ENCODE data around the gene PPIF.

The PPIF gene

GRCh38 chr10:79322616-79323543 is 24.4 kb upstream of the PPIF start:
- H3K79me2 ChIP-seq (ENCODE audit: control insufficient read depth, low read length), result no peaks in the 10 kb centered on the region
- no peaks in the 10 kb centered on the region for H3K9me2 ChIP-seq (replicated peaks; ENCODE audit: control insufficient read depth, low read length)
- no peak overlapping the region for H3K4me2 ChIP-seq (ENCODE audit: low read length)
- no peaks in the 10 kb centered on the region for H3K9me3 ChIP-seq (ENCODE audit: control insufficient read depth, insufficient read depth, low read length)
- no peaks in the 10 kb centered on the region for H3K36me3 ChIP-seq (ENCODE audit: control insufficient read depth, low read length)
- no peak overlapping the region for H3K27ac ChIP-seq (ENCODE audit: low read depth, low read length)
- H4K20me1 ChIP-seq (ENCODE audit: control insufficient read depth, insufficient read depth, low read depth, low read length), result no peaks in the 10 kb centered on the region
- H3K4me3 ChIP-seq (ENCODE audit: low read length), result no peak overlapping the region
- no peaks in the 10 kb centered on the region for H3F3A ChIP-seq (ENCODE audit: control insufficient read depth, insufficient read depth)
- H3K4me1 ChIP-seq (ENCODE audit: control insufficient read depth, low read length), result peaks cover 2% of the 10 kb centered on the region
- H3K27me3 ChIP-seq (ENCODE audit: control insufficient read depth, low read length), result peaks cover 21% of the 10 kb centered on the region
- TF ChIP-seq CTCF (IDR thresholded peaks at IDR 0.05; ENCODE audit: low read depth, low read length, poor library complexity, severe bottlenecking), result no peak
- no peak for TF ChIP-seq EZH2phosphoT487 (IDR thresholded peaks at IDR 0.05; ENCODE audit: borderline replicate concordance, low read length)

GRCh38 chr10:79323602-79324001 is 23.7 kb upstream of the PPIF start:
- Histone ChIP-seq H3K9me2 (replicated peaks; ENCODE audit: control insufficient read depth, low read length) (no peaks in the 10 kb centered on the region), H3K9me3 (ENCODE audit: control insufficient read depth, insufficient read depth, low read length) (no peaks in the 10 kb centered on the region), H3K4me3 (ENCODE audit: low read length) (no peak overlapping the region), H3K27ac (ENCODE audit: low read depth, low read length) (no peak overlapping the region), H4K20me1 (ENCODE audit: control insufficient read depth, insufficient read depth, low read depth, low read length) (no peaks in the 10 kb centered on the region), H3K4me1 (ENCODE audit: control insufficient read depth, low read length) (no peaks in the 10 kb centered on the region), H3K4me2 (ENCODE audit: low read length) (no peak overlapping the region), H3F3A (ENCODE audit: control insufficient read depth, insufficient read depth) (no peaks in the 10 kb centered on the region), H3K36me3 (ENCODE audit: control insufficient read depth, low read length) (no peaks in the 10 kb centered on the region), H3K27me3 (ENCODE audit: control insufficient read depth, low read length) (peaks cover 20% of the 10 kb centered on the region), H3K79me2 (ENCODE audit: control insufficient read depth, low read length) (no peaks in the 10 kb centered on the region)
- TF ChIP-seq CTCF (IDR thresholded peaks at IDR 0.05; ENCODE audit: low read depth, low read length, poor library complexity, severe bottlenecking) (no peak), EZH2phosphoT487 (IDR thresholded peaks at IDR 0.05; ENCODE audit: borderline replicate concordance, low read length) (no peak)

GRCh38 chr10:79324032-79324695 is 23.1 kb upstream of the PPIF start:
- no peaks in the 10 kb centered on the region for H3F3A ChIP-seq (ENCODE audit: control insufficient read depth, insufficient read depth)
- no peaks in the 10 kb centered on the region for H4K20me1 ChIP-seq (ENCODE audit: control insufficient read depth, insufficient read depth, low read depth, low read length)
- peaks cover 14% of the 10 kb centered on the region; the same call in 1 of the 2 replicates for H3K27me3 ChIP-seq (ENCODE audit: control insufficient read depth, low read length)
- H3K4me1 ChIP-seq (ENCODE audit: control insufficient read depth, low read length), result no peaks in the 10 kb centered on the region
- H3K36me3 ChIP-seq (ENCODE audit: control insufficient read depth, low read length), result no peaks in the 10 kb centered on the region
- no peaks in the 10 kb centered on the region for H3K9me2 ChIP-seq (replicated peaks; ENCODE audit: control insufficient read depth, low read length)
- H3K9me3 ChIP-seq (ENCODE audit: control insufficient read depth, insufficient read depth, low read length), result no peaks in the 10 kb centered on the region
- TF ChIP-seq CTCF (IDR thresholded peaks at IDR 0.05; ENCODE audit: low read depth, low read length, poor library complexity, severe bottlenecking) (no peak), EZH2phosphoT487 (IDR thresholded peaks at IDR 0.05; ENCODE audit: borderline replicate concordance, low read length) (no peak)
- H3K27ac ChIP-seq (ENCODE audit: low read depth, low read length), result no peak overlapping the region
- H3K4me3 ChIP-seq (ENCODE audit: low read length), result no peak overlapping the region
- no peak overlapping the region for H3K4me2 ChIP-seq (ENCODE audit: low read length)
- H3K79me2 ChIP-seq (ENCODE audit: control insufficient read depth, low read length), result no peaks in the 10 kb centered on the region
